Central memory CD8-positive, alpha-beta T cell (primary cell): ENCODE results near the gene TAOK2.

Experiments used
- ATAC-seq: fragments of 150-1000 bp; cut with Tn5 transposase; replicated peaks from 2 replicates; pipeline ENCODE4 v1.10.0; 2022; ENCODE audit warnings: mild to moderate bottlenecking, moderate FRiP score, moderate number of reproducible peaks; ENCODE audit not compliant: poor library complexity, severe bottlenecking; ENCODE audit errors: extremely low read depth
- DNase-seq, 2 donors: peaks; one replicate each; pipeline ENCODE4 v3.0.0; 2021; ENCODE audit warnings: low spot score in 2 of 2
- H3K27ac Mint-ChIP-seq: one replicate; pipeline ENCODE4 v1.8.0; 2022; ENCODE audit warnings: low read depth, mild to moderate bottlenecking, moderate library complexity, mixed read lengths
- H3K27me3 Mint-ChIP-seq: one replicate; pipeline ENCODE4 v1.8.0; 2022; ENCODE audit warnings: mixed read lengths
- H3K36me3 Mint-ChIP-seq: one replicate; pipeline ENCODE4 v1.8.0; 2022; ENCODE audit warnings: mild to moderate bottlenecking, moderate library complexity, mixed read lengths; ENCODE audit not compliant: insufficient read depth
- H3K4me1 Mint-ChIP-seq: one replicate; pipeline ENCODE4 v1.8.0; 2022; ENCODE audit warnings: mixed read lengths
- H3K4me3 Mint-ChIP-seq: one replicate; pipeline ENCODE4 v1.8.0; 2022; ENCODE audit warnings: mild to moderate bottlenecking, moderate library complexity, mixed read lengths
- H3K9me3 Mint-ChIP-seq: one replicate; pipeline ENCODE4 v1.8.0; 2022; ENCODE audit warnings: mixed read lengths

Gene TAOK2

GRCh38 chr16:29985271-29985811, 11.7 kb downstream of the TAOK2 start:
- DNase-seq = no peak
- H3K27ac Mint-ChIP-seq = no peak overlapping the region

GRCh38 chr16:29986231-29986630, 12.6 kb downstream of the TAOK2 start:
- no peak overlapping the region for H3K4me3 Mint-ChIP-seq
- peaks cover 23% of the 10 kb centered on the region for H3K36me3 Mint-ChIP-seq
- peaks cover 5% of the 10 kb centered on the region for H3K4me1 Mint-ChIP-seq
- DNase-seq = no peak
- ATAC-seq = no peak
- H3K27ac Mint-ChIP-seq = no peak overlapping the region
- no peaks in the 10 kb centered on the region for H3K9me3 Mint-ChIP-seq
- no peaks in the 10 kb centered on the region for H3K27me3 Mint-ChIP-seq

More at GRCh38 chr16:29985271-29985811, 11.7 kb downstream of the TAOK2 start:
- Mint-ChIP-seq H3K36me3 (peaks cover 25% of the 10 kb centered on the region), H3K4me1 (peaks cover 5% of the 10 kb centered on the region), H3K9me3 (no peaks in the 10 kb centered on the region), H3K27me3 (no peaks in the 10 kb centered on the region), H3K4me3 (no peak overlapping the region)
- no peak for ATAC-seq

- H3K4me1 Mint-ChIP-seq = peaks cover 5% of the 10 kb centered on the region
- no peak overlapping the region for H3K27ac Mint-ChIP-seq
- ATAC-seq = no peak
- no peak for DNase-seq
- H3K27me3 Mint-ChIP-seq = no peaks in the 10 kb centered on the region
- H3K36me3 Mint-ChIP-seq = peaks cover 24% of the 10 kb centered on the region
- H3K4me3 Mint-ChIP-seq = no peak overlapping the region
- H3K9me3 Mint-ChIP-seq = no peaks in the 10 kb centered on the region
Observed at GRCh38 chr16:29986931-29987330, 13.3 kb downstream of the TAOK2 start.

- Mint-ChIP-seq H3K27ac (peak overlapping the region; percentile 12), H3K9me3 (no peaks in the 10 kb centered on the region), H3K27me3 (no peaks in the 10 kb centered on the region), H3K36me3 (peaks cover 26% of the 10 kb centered on the region), H3K4me3 (no peak overlapping the region), H3K4me1 (peaks cover 5% of the 10 kb centered on the region)
- DNase-seq (no peak), ATAC-seq (no peak)
Observed at GRCh38 chr16:29987371-29988085, 13.9 kb downstream of the TAOK2 start.

GRCh38 chr16:29988346-29989075, 14.8 kb downstream of the TAOK2 start:
- Mint-ChIP-seq H3K27me3 (no peaks in the 10 kb centered on the region), H3K9me3 (no peaks in the 10 kb centered on the region), H3K36me3 (peaks cover 22% of the 10 kb centered on the region), H3K4me1 (peaks cover 3% of the 10 kb centered on the region), H3K4me3 (no peak overlapping the region), H3K27ac (peak overlapping the region; percentile 12)
- DNase-seq = no peak
- ATAC-seq = no peak

GRCh38 chr16:29989111-29989858, 15.6 kb downstream of the TAOK2 start:
- no peak for ATAC-seq
- Mint-ChIP-seq H3K36me3 (peaks cover 22% of the 10 kb centered on the region), H3K9me3 (no peaks in the 10 kb centered on the region), H3K4me1 (peaks cover 5% of the 10 kb centered on the region), H3K27me3 (no peaks in the 10 kb centered on the region), H3K4me3 (no peak overlapping the region), H3K27ac (peak overlapping the region; percentile 12)
- no peak for DNase-seq

GRCh38 chr16:29990034-29990433, 16.4 kb downstream of the TAOK2 start:
- DNase-seq = no peak
- peaks cover 13% of the 10 kb centered on the region for H3K4me1 Mint-ChIP-seq
- no peak for ATAC-seq
- no peak overlapping the region for H3K4me3 Mint-ChIP-seq
- H3K27ac Mint-ChIP-seq = no peak overlapping the region
- peaks cover 20% of the 10 kb centered on the region for H3K36me3 Mint-ChIP-seq
- H3K9me3 Mint-ChIP-seq = no peaks in the 10 kb centered on the region
- no peaks in the 10 kb centered on the region for H3K27me3 Mint-ChIP-seq

GRCh38 chr16:29990883-29991570, 17.4 kb downstream of the TAOK2 start:
- Mint-ChIP-seq H3K27ac (no peak overlapping the region), H3K4me1 (peaks cover 20% of the 10 kb centered on the region), H3K36me3 (peaks cover 25% of the 10 kb centered on the region), H3K9me3 (no peaks in the 10 kb centered on the region), H3K4me3 (no peak overlapping the region), H3K27me3 (no peaks in the 10 kb centered on the region)
- ATAC-seq (no peak), DNase-seq (no peak)

- Mint-ChIP-seq H3K27me3 (no peaks in the 10 kb centered on the region), H3K27ac (no peak overlapping the region), H3K4me1 (peaks cover 25% of the 10 kb centered on the region), H3K9me3 (no peaks in the 10 kb centered on the region), H3K4me3 (no peak overlapping the region), H3K36me3 (peaks cover 29% of the 10 kb centered on the region)
- ATAC-seq = no peak
- no peak for DNase-seq
Observed at GRCh38 chr16:29991571-29991904, 17.9 kb downstream of the TAOK2 start.

- Mint-ChIP-seq H3K27ac (no peak overlapping the region), H3K9me3 (no peaks in the 10 kb centered on the region), H3K4me1 (peaks cover 31% of the 10 kb centered on the region), H3K27me3 (no peaks in the 10 kb centered on the region), H3K4me3 (no peak overlapping the region), H3K36me3 (peaks cover 35% of the 10 kb centered on the region)
- DNase-seq = no peak
- ATAC-seq = no peak
Observed at GRCh38 chr16:29992344-29992967, 18.8 kb downstream of the TAOK2 start.

GRCh38 chr16:29993191-29993902, 19.7 kb downstream of the TAOK2 start:
- DNase-seq (no peak), ATAC-seq (no peak)
- Mint-ChIP-seq H3K27me3 (no peaks in the 10 kb centered on the region), H3K4me1 (peaks cover 31% of the 10 kb centered on the region), H3K27ac (no peak overlapping the region), H3K4me3 (no peak overlapping the region), H3K36me3 (peaks cover 34% of the 10 kb centered on the region), H3K9me3 (no peaks in the 10 kb centered on the region)
